ENCODE data around the gene IL18BP.

IL18BP gene

GRCh38 chr11:72045849-72046248 lies 47.1 kb downstream of the IL18BP start:
- TF ChIP-seq CTCF (IDR thresholded peaks at IDR 0.05), result no peak
- no peak for TF ChIP-seq ZFX (IDR thresholded peaks at IDR 0.05; ENCODE audit: borderline replicate concordance)
- no peak overlapping the region for H3K27ac ChIP-seq

- no peak for TF ChIP-seq CTCF (IDR thresholded peaks at IDR 0.05)
- no peak for TF ChIP-seq ZFX (IDR thresholded peaks at IDR 0.05; ENCODE audit: borderline replicate concordance)
- peak overlapping the region; percentile 37 for H3K27ac ChIP-seq
Observed at GRCh38 chr11:72048766-72049460, 50.2 kb downstream of the IL18BP start.
